Measurements from ENCODE around the gene EIF4E2.

DNA sequence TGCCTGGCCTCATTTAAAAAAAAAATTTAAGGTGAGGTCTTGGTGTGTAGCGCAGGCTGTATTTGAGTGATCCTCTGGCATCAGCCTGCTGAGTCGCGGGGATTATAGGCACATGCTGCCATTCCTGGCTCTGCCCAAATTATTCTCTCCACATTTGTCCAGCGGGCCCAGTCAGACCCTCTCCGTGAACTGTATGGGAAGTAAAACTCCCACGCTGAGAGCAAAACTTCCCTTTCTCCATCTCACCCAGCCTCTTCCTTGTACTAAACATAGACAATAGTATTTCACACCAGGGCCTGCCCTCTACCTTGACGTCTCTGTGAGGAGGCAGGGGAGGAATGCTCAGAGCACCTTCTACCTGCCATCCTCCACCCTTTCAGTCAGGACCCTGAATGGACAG is 37.0 kb downstream of the EIF4E2 start:
- TF ChIP-seq, protein P1, sequence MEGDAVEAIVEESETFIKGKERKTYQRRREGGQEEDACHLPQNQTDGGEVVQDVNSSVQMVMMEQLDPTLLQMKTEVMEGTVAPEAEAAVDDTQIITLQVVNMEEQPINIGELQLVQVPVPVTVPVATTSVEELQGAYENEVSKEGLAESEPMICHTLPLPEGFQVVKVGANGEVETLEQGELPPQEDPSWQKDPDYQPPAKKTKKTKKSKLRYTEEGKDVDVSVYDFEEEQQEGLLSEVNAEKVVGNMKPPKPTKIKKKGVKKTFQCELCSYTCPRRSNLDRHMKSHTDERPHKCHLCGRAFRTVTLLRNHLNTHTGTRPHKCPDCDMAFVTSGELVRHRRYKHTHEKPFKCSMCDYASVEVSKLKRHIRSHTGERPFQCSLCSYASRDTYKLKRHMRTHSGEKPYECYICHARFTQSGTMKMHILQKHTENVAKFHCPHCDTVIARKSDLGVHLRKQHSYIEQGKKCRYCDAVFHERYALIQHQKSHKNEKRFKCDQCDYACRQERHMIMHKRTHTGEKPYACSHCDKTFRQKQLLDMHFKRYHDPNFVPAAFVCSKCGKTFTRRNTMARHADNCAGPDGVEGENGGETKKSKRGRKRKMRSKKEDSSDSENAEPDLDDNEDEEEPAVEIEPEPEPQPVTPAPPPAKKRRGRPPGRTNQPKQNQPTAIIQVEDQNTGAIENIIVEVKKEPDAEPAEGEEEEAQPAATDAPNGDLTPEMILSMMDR (IDR thresholded peaks at IDR 0.05), result no peak
- TF ChIP-seq EZH2 (IDR thresholded peaks at IDR 0.05) (no peak), EZH2phosphoT487 (IDR thresholded peaks at IDR 0.05) (no peak)
